Dermis blood vessel endothelial cell (primary cell): Measurements from ENCODE around the gene APC2. TPM values are rescaled to one million over a fixed set of nuclear protein-coding genes. Genes with fewer than 3 reads are reported as not detected.

ENCODE experiments used
- DNase-seq: peaks from one replicate; pipeline ENCODE4 v3.0.0; 2010
- total RNA-seq: library from RNA; depleted of rRNA; stranded (reverse); fragments of >200 nt; gene quantifications from 2 replicates; pipeline ENCODE4 v1.2.3, GENCODE V29; 2014

Gene APC2
- total RNA-seq, 1 donor from 2014 or later = 0.34 TPM

- DNase-seq = no peak
Measured at GRCh38 chr19:1482361-1483130, 32.6 kb downstream of the APC2 start.

- DNase-seq = no peak
Measured at GRCh38 chr19:1483131-1483978, 33.4 kb downstream of the APC2 start.

GRCh38 chr19:1483979-1484428 lies 34.1 kb downstream of the APC2 start:
- no peak for DNase-seq

GRCh38 chr19:1486720-1487575 lies 37.0 kb downstream of the APC2 start:
- no peak for DNase-seq

GRCh38 chr19:1487576-1488281 lies 37.8 kb downstream of the APC2 start:
- no peak for DNase-seq

- no peak for DNase-seq
Measured at GRCh38 chr19:1488282-1488601, 38.3 kb downstream of the APC2 start.

- no peak for DNase-seq
Measured at GRCh38 chr19:1489463-1490310, 39.8 kb downstream of the APC2 start.

GRCh38 chr19:1490311-1491113 lies 40.6 kb downstream of the APC2 start, which contains the start of gene PCSK4:
Gene PCSK4 (minus strand): TSS chr19:1490350. CDS start chr19:1490346, 4 bp downstream.
- peak; percentile 99 for DNase-seq

- no peak for DNase-seq
Measured at GRCh38 chr19:1491114-1491848, 41.4 kb downstream of the APC2 start, which contains the start of gene REEP6. Gene REEP6 (plus strand): TSS chr19:1491181. CDS start chr19:1491270, 89 bp downstream.

GRCh38 chr19:1491849-1492170 lies 41.9 kb downstream of the APC2 start:
- DNase-seq = no peak

- peak; percentile 42 for DNase-seq
Measured at GRCh38 chr19:1492474-1493006, 42.6 kb downstream of the APC2 start.

- no peak for DNase-seq
Measured at GRCh38 chr19:1494115-1494815, 44.3 kb downstream of the APC2 start.

- no peak for DNase-seq
Measured at GRCh38 chr19:1495051-1495798, 45.3 kb downstream of the APC2 start.

GRCh38 chr19:1495799-1496713 lies 46.1 kb downstream of the APC2 start:
- DNase-seq = no peak

GRCh38 chr19:1496714-1497577 lies 47.0 kb downstream of the APC2 start:
- DNase-seq = no peak
